ENCODE measurements around the gene COLQ.

- TF ChIP-seq CTCF (IDR thresholded peaks at IDR 0.05) (no peak), POLR2A (IDR thresholded peaks at IDR 0.05) (no peak), EP300 (IDR thresholded peaks at IDR 0.05) (no peak)
Observed at GRCh38 chr3:15467227-15468181, 54.0 kb downstream of the COLQ start.

Measured in tibial nerve (tissue), 4 donors.